HG03521 (cell line): ENCODE results near the gene GGA1.

Experiments used
- ATAC-seq: cut with Tn5 transposase; IDR thresholded peaks from one replicate; pipeline ENCODE4 v1.9.1; 2021; ENCODE audit warnings: mild to moderate bottlenecking, moderate library complexity; ENCODE audit not compliant: unreplicated experiment

GGA1 gene

DNA sequence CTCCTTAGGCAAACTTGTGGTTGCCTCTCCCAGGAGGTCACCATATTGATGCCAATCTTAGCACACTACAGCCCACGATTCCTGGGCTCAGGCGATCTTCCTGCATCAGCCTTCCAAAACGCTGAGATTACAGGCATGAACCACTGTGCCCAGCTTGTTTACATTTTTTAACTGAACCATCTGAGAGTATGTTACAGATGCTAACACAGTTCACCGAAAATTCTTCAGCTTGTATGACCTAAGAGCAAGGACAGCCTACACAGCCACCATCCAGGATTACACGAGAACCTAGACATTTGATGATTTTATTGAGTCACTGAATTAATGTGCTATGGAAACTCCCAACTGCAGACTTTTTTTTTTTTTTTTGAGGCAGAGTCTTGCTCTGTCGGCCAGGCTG, 61.0 kb downstream of the GGA1 start:
- ATAC-seq, result no peak

DNA sequence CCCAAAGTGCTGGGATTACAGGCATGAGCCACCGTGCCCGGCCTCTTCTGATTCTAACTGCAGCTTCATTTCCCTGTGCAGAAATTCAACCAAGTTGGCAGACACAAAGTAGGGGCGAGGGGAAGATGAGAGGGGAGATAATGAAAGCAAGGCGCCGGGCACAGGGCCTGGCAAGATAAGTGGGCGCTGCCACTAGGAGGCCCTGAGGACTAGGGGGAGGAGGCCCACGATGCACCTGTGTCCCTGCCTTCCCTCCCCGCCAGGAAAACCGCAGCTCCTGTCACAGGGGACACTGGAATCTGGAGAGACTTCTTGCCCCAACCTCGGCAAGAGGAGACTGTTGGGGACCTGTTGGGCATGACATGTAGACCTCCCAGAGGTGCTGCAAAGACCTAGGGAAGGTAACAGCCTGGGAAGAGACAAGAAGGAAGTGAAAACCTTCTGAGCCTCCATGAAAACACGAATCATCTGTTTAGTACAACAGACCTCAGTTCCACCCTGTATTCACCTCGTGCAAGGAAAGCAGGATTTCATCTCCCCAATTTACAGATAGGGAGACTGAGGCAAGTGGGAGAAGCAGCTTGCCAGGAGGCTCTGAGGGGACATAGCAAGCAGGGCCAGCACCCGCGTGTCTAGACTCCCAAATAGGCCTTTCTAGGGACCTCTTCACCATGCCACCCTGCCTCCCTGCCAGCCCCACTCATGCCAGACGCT, 63.7 kb downstream of the GGA1 start:
- ATAC-seq, result no peak

GRCh38 chr22:37672920-37673455, 64.4 kb downstream of the GGA1 start:
- ATAC-seq, result no peak

- no peak for ATAC-seq
Observed at GRCh38 chr22:37674248-37674647, 65.6 kb downstream of the GGA1 start.

- ATAC-seq, result peak; percentile 35
Observed at GRCh38 chr22:37674951-37675929, 66.6 kb downstream of the GGA1 start, which contains the start of gene LGALS1. LGALS1 (plus strand) TSS chr22:37675636; CDS start chr22:37675703, 67 bp downstream.

GRCh38 chr22:37675930-37676735, 67.5 kb downstream of the GGA1 start:
- ATAC-seq, result no peak

DNA sequence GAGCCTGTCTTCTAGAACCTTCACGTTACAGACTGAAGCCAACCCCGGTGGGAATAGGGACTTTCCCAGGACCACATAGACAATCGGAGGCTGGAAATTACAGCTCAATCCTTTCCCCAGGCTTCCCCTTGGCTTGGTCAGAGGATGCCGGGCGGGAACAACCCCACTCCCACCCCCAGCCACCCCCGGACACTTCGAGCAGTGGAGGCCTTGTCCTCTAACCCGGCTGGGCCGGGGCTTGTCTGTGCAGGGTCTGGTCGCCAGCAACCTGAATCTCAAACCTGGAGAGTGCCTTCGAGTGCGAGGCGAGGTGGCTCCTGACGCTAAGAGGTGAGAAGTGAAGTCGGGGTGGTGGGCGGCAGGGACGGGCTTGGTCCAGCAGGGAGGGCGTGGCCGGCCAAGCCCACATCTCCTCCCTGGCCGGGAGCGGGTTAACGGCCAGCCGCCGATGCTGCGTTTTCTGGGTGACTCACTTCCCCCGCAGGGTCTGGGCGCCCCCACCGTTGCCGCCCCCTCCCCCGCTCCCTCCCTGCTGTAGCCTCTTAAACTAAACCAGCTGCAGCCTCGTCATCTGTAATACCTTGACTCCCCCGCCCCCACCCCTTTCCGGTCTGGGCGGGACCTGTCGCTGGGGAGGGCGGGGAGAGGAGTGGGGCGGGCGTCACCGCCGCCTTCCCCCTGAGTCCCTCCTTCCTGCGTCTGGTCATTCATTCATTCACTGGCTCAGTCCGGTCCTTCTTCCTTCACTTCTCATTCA, 68.3 kb downstream of the GGA1 start:
- ATAC-seq, result peak; percentile 46

DNA sequence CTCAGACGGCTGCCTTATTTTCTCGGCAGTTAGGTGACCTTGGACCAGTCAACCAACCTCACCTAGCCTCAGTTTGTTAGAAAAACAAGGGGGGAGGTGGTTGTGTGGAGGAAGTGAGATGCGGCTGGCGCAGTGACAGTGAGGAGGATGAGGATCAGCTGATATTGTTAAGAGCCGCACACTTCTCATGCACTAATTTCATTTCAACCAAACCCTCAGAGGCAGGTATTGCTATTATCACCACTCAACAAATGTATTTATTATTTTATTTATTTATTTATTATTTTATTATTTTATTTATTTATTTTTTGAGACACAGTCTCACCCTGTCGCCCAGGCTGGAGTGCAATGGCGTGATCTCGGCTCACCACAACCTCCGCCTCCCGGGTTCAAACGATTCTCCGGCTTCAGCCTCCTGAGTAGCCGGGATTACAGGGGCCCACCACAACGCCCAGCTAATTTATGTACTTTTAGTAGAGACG, 68.9 kb downstream of the GGA1 start:
- ATAC-seq, result no peak

DNA sequence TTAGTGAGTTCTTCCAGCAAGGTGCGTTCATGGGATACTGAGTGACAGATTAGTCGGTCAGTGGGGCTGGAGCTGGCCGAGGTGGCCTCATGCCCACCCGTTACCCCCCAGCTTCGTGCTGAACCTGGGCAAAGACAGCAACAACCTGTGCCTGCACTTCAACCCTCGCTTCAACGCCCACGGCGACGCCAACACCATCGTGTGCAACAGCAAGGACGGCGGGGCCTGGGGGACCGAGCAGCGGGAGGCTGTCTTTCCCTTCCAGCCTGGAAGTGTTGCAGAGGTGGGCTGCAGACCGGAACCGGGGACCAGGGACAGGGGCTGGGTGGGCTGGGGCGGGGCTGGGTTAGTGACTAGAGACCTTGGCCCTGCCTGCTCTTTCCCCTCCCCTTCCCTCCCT, 69.7 kb downstream of the GGA1 start:
- ATAC-seq, result no peak

DNA sequence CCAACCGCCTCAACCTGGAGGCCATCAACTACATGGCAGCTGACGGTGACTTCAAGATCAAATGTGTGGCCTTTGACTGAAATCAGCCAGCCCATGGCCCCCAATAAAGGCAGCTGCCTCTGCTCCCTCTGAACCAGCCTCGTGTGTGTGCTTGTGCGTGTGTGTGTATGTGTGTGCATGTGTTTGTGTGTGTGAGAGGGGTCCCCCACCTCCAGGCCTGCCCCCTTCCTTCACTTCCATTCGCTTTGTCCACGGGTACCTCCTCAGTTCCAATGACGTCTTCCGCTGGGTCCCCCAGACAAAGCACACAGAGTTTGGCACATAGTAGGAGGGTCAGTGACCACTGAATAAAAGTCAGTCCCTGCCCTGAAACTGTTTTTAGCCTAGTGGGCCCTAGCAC, 71.0 kb downstream of the GGA1 start:
- ATAC-seq, result no peak

GRCh38 chr22:37680191-37680851, 71.7 kb downstream of the GGA1 start:
- ATAC-seq, result no peak

DNA sequence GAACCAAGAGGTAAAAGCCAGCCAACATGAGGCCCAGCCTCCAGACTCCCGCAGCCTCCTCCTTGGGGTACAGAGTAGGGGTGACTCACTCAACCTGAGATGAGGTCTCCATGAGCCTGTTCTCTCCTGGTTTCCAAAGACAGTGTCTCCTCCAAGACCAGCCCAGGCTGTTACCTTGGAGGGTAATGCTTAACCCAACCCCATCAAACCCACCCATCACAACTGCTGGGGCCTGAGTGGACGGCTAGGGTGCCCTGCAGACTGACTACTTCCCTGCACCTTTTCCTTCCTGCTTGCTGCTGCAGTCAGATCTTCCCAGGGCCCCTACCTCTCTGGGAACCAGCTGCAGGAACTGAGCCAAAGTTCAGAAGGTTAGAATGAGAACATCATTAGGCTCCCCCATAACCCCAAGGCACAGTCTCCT, 72.4 kb downstream of the GGA1 start:
- no peak for ATAC-seq

GRCh38 chr22:37681556-37682049, 73.0 kb downstream of the GGA1 start:
- ATAC-seq, result no peak
